ENCODE measurements around the gene MLC1. TPM values are rescaled to one million over a fixed set of nuclear protein-coding genes. Genes with fewer than 3 reads are reported as not detected.

Gene MLC1
- polyA plus RNA-seq, 1 donor (not counting 4 experiments of a cell fraction or from before 2014, with no cell fraction given), result not detected

DNA sequence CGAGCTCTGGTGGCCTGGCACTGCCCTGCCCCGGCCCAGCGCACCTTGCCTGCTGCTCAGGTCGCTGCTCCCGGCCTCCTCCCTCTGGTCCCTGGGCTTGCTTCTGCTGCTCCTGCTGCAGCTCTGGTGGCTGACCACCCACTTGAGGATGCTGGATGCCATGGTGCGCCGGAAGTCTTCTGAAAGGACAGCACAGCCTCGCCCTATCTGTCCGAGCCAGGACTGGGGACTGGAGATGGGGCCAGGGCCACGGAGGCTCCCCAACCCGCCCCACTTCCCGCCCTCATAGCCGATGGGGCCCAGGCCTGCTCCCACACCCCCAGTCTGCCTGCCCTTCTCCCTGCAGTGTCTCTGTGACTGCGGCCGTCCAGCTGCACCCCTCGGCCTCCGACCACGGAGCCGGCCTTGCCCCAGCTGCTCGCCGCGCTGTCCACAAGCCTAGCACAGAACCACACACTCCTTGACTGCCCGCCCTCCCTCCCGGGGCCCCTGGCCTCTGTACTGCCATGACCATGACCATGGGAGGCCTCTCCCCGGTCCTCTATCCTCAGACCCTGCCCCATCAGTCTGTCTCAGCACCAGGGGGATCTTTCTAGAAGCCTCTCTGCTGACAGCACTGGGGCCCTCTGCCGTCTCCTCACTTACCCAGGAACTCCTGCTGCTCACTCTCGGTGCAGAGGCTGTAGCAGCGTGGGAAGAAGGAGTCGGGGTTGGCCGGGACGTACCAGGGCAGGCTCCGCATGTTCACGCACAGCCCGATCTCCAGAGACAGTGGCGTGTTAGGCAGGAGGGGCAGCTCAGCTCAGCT is 39.8 kb downstream of the MLC1 start:
- H3K79me2 ChIP-seq (ENCODE audit: control insufficient read depth, insufficient read depth, low read length), result no peaks in the 10 kb centered on the region
- no peak for TF ChIP-seq EZH2 (IDR thresholded peaks at IDR 0.05; ENCODE audit: low read length)
- TF ChIP-seq, protein P1, sequence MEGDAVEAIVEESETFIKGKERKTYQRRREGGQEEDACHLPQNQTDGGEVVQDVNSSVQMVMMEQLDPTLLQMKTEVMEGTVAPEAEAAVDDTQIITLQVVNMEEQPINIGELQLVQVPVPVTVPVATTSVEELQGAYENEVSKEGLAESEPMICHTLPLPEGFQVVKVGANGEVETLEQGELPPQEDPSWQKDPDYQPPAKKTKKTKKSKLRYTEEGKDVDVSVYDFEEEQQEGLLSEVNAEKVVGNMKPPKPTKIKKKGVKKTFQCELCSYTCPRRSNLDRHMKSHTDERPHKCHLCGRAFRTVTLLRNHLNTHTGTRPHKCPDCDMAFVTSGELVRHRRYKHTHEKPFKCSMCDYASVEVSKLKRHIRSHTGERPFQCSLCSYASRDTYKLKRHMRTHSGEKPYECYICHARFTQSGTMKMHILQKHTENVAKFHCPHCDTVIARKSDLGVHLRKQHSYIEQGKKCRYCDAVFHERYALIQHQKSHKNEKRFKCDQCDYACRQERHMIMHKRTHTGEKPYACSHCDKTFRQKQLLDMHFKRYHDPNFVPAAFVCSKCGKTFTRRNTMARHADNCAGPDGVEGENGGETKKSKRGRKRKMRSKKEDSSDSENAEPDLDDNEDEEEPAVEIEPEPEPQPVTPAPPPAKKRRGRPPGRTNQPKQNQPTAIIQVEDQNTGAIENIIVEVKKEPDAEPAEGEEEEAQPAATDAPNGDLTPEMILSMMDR (optimal IDR thresholded peaks at IDR 0.05 in 1 of 3, IDR thresholded peaks at IDR 0.05 in 1 of 3, conservative IDR thresholded peaks at IDR 0.05 in 1 of 3; ENCODE audit: extremely low read depth in 1 of 3, insufficient read depth in 2 of 3, low read length in 3 of 3), result no peak
- dilution Hi-C loops (cut with MboI; ENCODE audit: extremely low pct_ligation_motif_present, low sequenced_read_pairs), result no loop called here
- no peak overlapping the region for H2AFZ ChIP-seq (ENCODE audit: control insufficient read depth, low read length)
- no peaks in the 10 kb centered on the region for H3K9me1 ChIP-seq (ENCODE audit: control insufficient read depth, extremely low read depth, insufficient read depth, low read length)
- no peaks in the 10 kb centered on the region for H3K36me3 ChIP-seq (ENCODE audit: control insufficient read depth in 2 of 2, extremely low read depth in 1 of 2, insufficient read depth in 2 of 2, low read length in 2 of 2)
- no peak overlapping the region for H3K9ac ChIP-seq (ENCODE audit: control insufficient read depth, extremely low read depth, insufficient read depth, low read length)
- no peak overlapping the region for H3K4me3 ChIP-seq (ENCODE audit: control insufficient read depth in 2 of 3, extremely low read depth in 1 of 3, insufficient read depth in 2 of 3, low read depth in 1 of 3, low read length in 3 of 3)
- H3K4me2 ChIP-seq (ENCODE audit: control insufficient read depth, extremely low read depth, insufficient read depth, low read depth, low read length), result no peak overlapping the region
- no peaks in the 10 kb centered on the region for H3K27me3 ChIP-seq (ENCODE audit: control insufficient read depth, extremely low read depth, insufficient read depth, low read length)
- H3K9me3 ChIP-seq (ENCODE audit: control insufficient read depth, low read depth, low read length), result no peaks in the 10 kb centered on the region
- no peak overlapping the region for H3K27ac ChIP-seq (ENCODE audit: control insufficient read depth, insufficient read depth, low read length)
- H3K4me1 ChIP-seq (ENCODE audit: control insufficient read depth, extremely low read depth, insufficient read depth, low read length), result no peaks in the 10 kb centered on the region
- no peaks in the 10 kb centered on the region for H4K20me1 ChIP-seq (ENCODE audit: control insufficient read depth, extremely low read depth, insufficient read depth, low read length)
- FAIRE-seq (no peak), DNase-seq (ENCODE audit: low read depth, low spot score) (no peak)

DNA sequence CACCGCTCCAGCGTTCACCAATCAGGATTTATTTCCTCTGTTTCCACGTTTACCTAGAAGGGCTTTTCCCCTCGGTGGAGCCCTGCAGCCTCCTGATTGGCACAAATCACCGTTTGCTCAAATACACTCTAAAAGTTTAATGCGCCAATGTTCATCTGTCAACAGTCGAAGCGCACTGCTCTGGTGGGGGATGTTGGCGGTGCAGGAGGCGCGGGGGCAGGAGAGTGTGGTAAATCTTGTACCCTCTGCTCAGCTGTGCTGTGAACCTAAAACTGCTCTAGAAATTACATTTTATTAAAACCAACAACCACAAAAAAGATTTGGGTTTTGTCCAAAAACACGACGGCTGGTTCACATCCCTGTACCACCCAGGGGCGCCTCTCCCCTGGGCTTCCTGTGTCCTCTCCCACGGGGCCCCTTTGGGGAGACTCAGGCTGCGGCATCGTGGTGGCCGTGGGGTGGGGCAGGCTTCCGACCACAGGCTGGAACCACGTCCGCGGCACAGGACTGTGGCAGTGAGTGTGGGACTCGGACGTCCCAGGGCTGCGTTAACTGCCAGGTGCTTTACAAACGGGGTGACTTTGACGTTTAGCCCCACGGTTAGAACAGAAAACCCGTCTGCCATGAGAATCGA is 40.6 kb downstream of the MLC1 start:
- TF ChIP-seq, protein P1 (optimal IDR thresholded peaks at IDR 0.05 in 1 of 3, IDR thresholded peaks at IDR 0.05 in 1 of 3, conservative IDR thresholded peaks at IDR 0.05 in 1 of 3; ENCODE audit: extremely low read depth in 1 of 3, insufficient read depth in 2 of 3, low read length in 3 of 3), result no peak
- TF ChIP-seq EZH2 (IDR thresholded peaks at IDR 0.05; ENCODE audit: low read length), result no peak
- DNase-seq (ENCODE audit: low read depth, low spot score), result no peak

More for the DNA sequence above, 40.6 kb downstream of the MLC1 start:
- Histone ChIP-seq H3K9me1 (ENCODE audit: control insufficient read depth, extremely low read depth, insufficient read depth, low read length) (no peaks in the 10 kb centered on the region), H3K27ac (ENCODE audit: control insufficient read depth, insufficient read depth, low read length) (no peak overlapping the region), H3K9me3 (ENCODE audit: control insufficient read depth, low read depth, low read length) (peaks cover 5% of the 10 kb centered on the region), H3K4me1 (ENCODE audit: control insufficient read depth, extremely low read depth, insufficient read depth, low read length) (no peaks in the 10 kb centered on the region), H3K4me2 (ENCODE audit: control insufficient read depth, extremely low read depth, insufficient read depth, low read depth, low read length) (no peak overlapping the region), H3K36me3 (ENCODE audit: control insufficient read depth in 2 of 2, extremely low read depth in 1 of 2, insufficient read depth in 2 of 2, low read length in 2 of 2) (no peaks in the 10 kb centered on the region), H2AFZ (ENCODE audit: control insufficient read depth, low read length) (no peak overlapping the region), H4K20me1 (ENCODE audit: control insufficient read depth, extremely low read depth, insufficient read depth, low read length) (no peaks in the 10 kb centered on the region), H3K9ac (ENCODE audit: control insufficient read depth, extremely low read depth, insufficient read depth, low read length) (no peak overlapping the region), H3K27me3 (ENCODE audit: control insufficient read depth, extremely low read depth, insufficient read depth, low read length) (no peaks in the 10 kb centered on the region), H3K79me2 (ENCODE audit: control insufficient read depth, insufficient read depth, low read length) (no peaks in the 10 kb centered on the region), H3K4me3 (ENCODE audit: control insufficient read depth in 2 of 3, extremely low read depth in 1 of 3, insufficient read depth in 2 of 3, low read depth in 1 of 3, low read length in 3 of 3) (no peak overlapping the region)
- dilution Hi-C loops (cut with MboI; ENCODE audit: extremely low pct_ligation_motif_present, low sequenced_read_pairs), result no loop called here
- FAIRE-seq, result no peak
